Ovary (tissue), 3 donors: ENCODE measurements around the gene CYSRT1.

Source experiments
- CTCF ChIP-seq, 3 donors: fragments of 450-650 bp in 2 of 3; fragments of 200-600 bp in 1 of 3; IDR thresholded peaks; one replicate each; pipeline versions ENCODE4 v1.5.1 to v1.8.0; 2016 to 2022; ENCODE audit warnings: antibody characterized with exemption in 3 of 3, mild to moderate bottlenecking in 1 of 3
- EP300 ChIP-seq: sonication (generic); formaldehyde crosslinking; IDR thresholded peaks from one replicate; pipeline ENCODE4 v1.6.1; 2017; ENCODE audit warnings: antibody characterized with exemption
- donor health status: DM: no; HTN: no; CAD: no.

- TF ChIP-seq CTCF (IDR thresholded peaks at IDR 0.05) (no peak), EP300 (no peak)
Observed at GRCh38 chr9:137264067-137264466, 39.1 kb downstream of the CYSRT1 start.
